OCI-LY7 (cell line): Measurements from ENCODE around the gene TEAD2. TPM values are rescaled to one million over a fixed set of nuclear protein-coding genes. Genes with fewer than 3 reads are reported as not detected.

Experiments used
- BruUV-seq: library from RNA; stranded (reverse); fragments of 400-500 nt; replicated peaks from 2 replicates; lab custom pipeline; 2021; lab: Mats Ljungman, UMichigan
- CTCF ChIA-PET: fragments of 300-600 bp; sonication (Branson Sonifier 250); formaldehyde crosslinking; loops from one replicate; lab custom pipeline; 2022; ENCODE audit warnings: antibody characterized with exemption; ENCODE audit not compliant: unreplicated experiment; lab: Charles Lee
- POLR2A ChIA-PET: fragments of 300-600 bp; sonication (Branson Sonifier 250); formaldehyde crosslinking; loops from one replicate; lab custom pipeline; 2022; ENCODE audit warnings: antibody characterized with exemption; lab: Charles Lee
- DNase-seq: peaks from one replicate; pipeline ENCODE4 v3.0.0-alpha.2; 2015; ENCODE audit warnings: low spot score
- H2AFZ ChIP-seq: fragments of 200-600 bp; sonication (generic), shearing (Covaris generic); 2 replicates; pipeline ENCODE4 v1.6.1; 2014; ENCODE audit warnings: mild to moderate bottlenecking, antibody characterized with exemption, low read length, moderate library complexity
- H3K27ac ChIP-seq: fragments of 200-600 bp; sonication (generic); 2 replicates; pipeline ENCODE4 v1.5.1; 2014; ENCODE audit warnings: mixed run types, low read depth, mild to moderate bottlenecking, moderate library complexity, low read length, inconsistent platforms; ENCODE audit not compliant: poor library complexity, severe bottlenecking
- H3K36me3 ChIP-seq: fragments of 200-600 bp; sonication (generic); 2 replicates; pipeline ENCODE4 v1.6.1; 2014; ENCODE audit warnings: mild to moderate bottlenecking, antibody characterized with exemption, low read length, moderate library complexity, mixed read lengths; ENCODE audit not compliant: insufficient read depth
- H3K4me1 ChIP-seq: fragments of 200-600 bp; sonication (generic); 2 replicates; pipeline ENCODE4 v1.5.1; 2014; ENCODE audit warnings: mild to moderate bottlenecking, low read length; ENCODE audit not compliant: insufficient read depth, poor library complexity, severe bottlenecking
- H3K4me2 ChIP-seq: fragments of 200-600 bp; sonication (generic); 2 replicates; pipeline ENCODE4 v1.6.1; 2014; ENCODE audit warnings: mild to moderate bottlenecking, low read length
- H3K4me3 ChIP-seq: fragments of 200-600 bp; sonication (generic); 2 replicates; pipeline ENCODE4 v1.5.1; 2014; ENCODE audit warnings: mild to moderate bottlenecking, low read depth, low read length; ENCODE audit not compliant: poor library complexity, severe bottlenecking
- H3K79me2 ChIP-seq: fragments of 200-600 bp; sonication (generic); 2 replicates; pipeline ENCODE4 v1.6.1; 2016; ENCODE audit warnings: low read depth, mild to moderate bottlenecking, low read length, moderate library complexity, mixed read lengths; ENCODE audit not compliant: insufficient read depth
- H3K9me2 ChIP-seq: fragments of 200-600 bp; sonication (generic); 2 replicates; pipeline ENCODE4 v1.6.1; 2016; ENCODE audit warnings: mild to moderate bottlenecking, low read length, mixed read lengths; ENCODE audit not compliant: insufficient read depth
- H3K9me3 ChIP-seq: fragments of 200-600 bp; sonication (generic); 2 replicates; pipeline ENCODE4 v1.6.1; 2014; ENCODE audit warnings: mild to moderate bottlenecking, mixed run types, low read length, mixed read lengths
- H4K20me1 ChIP-seq: fragments of 200-600 bp; sonication (generic); 2 replicates; pipeline ENCODE4 v1.6.1; 2014; ENCODE audit warnings: mild to moderate bottlenecking, antibody characterized with exemption, low read length, moderate library complexity, mixed read lengths; ENCODE audit not compliant: insufficient read depth
- EZH2phosphoT487 ChIP-seq: fragments of 200-600 bp; sonication (generic); IDR thresholded peaks from 2 replicates; pipeline ENCODE4 v1.6.1; 2018; ENCODE audit warnings: low read depth, borderline replicate concordance, mild to moderate bottlenecking, mixed run types, antibody characterized with exemption, low read length, moderate library complexity, mixed read lengths
- intact Hi-C: fragments of 100-400 bp; cut with micrococcal nuclease; formaldehyde crosslinking; loops from one replicate; pipeline ENCODE4 v1.10.0; 2022; ENCODE audit not compliant: unreplicated experiment
- total RNA-seq, 2 experiments: library from RNA; depleted of rRNA in 1 of 2; stranded (reverse); fragments of >200 nt in 1 of 2; shearing (Covaris generic) in 1 of 2; gene quantifications; 2 replicates each; pipeline ENCODE4 v1.2.3, GENCODE V29; 2014 to 2022
- TF ChIP-seq, protein P1 (sequence below): fragments of 200-600 bp; sonication (generic); conservative IDR thresholded peaks from 2 replicates; pipeline ENCODE4 v1.5.1; 2014; ENCODE audit warnings: mild to moderate bottlenecking, antibody characterized with exemption, low read length, moderate library complexity, mixed read lengths

The TEAD2 gene
- total RNA-seq, 2 experiments from 2014 or later, result 4.9 to 5.3 TPM

DNA sequence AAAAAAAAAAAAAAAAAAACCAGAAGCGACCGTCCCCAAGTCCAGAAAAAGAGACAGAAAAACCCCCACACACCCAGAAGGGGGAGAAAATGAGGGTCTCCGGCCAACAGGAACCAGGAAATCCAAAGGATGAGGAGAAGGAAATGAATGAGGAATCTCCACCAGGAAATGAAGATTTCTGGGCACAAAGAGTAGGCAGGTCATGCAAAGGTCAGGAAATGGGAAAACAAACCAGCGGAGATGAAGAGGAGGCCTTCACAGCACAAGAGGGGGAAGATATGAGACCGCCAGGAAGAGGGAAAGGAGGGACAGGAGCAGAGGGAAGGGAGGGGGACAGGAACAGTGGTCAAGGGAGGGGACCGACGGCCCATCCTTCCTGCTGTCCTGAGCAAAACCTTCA lies 5.8 kb downstream of the TEAD2 start:
- peak overlapping the region; percentile 61 for H3K27ac ChIP-seq
- H3K4me1 ChIP-seq, result peaks cover 65% of the 10 kb centered on the region
- H3K36me3 ChIP-seq, result no peaks in the 10 kb centered on the region
- CTCF ChIA-PET, result no interaction called here
- POLR2A ChIA-PET, result interaction anchor here (0.6 kb wide), 1 partner anchor 24 kb away, joined by 3 read pairs; no protein-coding TSS in a partner anchor
- BruUV-seq, result no TSS peak
- peak overlapping the region; percentile 64 for H3K4me2 ChIP-seq
- no peaks in the 10 kb centered on the region for H4K20me1 ChIP-seq
- H3K79me2 ChIP-seq, result no peaks in the 10 kb centered on the region
- peak overlapping the region; percentile 58 for H3K4me3 ChIP-seq
- TF ChIP-seq, protein P1, sequence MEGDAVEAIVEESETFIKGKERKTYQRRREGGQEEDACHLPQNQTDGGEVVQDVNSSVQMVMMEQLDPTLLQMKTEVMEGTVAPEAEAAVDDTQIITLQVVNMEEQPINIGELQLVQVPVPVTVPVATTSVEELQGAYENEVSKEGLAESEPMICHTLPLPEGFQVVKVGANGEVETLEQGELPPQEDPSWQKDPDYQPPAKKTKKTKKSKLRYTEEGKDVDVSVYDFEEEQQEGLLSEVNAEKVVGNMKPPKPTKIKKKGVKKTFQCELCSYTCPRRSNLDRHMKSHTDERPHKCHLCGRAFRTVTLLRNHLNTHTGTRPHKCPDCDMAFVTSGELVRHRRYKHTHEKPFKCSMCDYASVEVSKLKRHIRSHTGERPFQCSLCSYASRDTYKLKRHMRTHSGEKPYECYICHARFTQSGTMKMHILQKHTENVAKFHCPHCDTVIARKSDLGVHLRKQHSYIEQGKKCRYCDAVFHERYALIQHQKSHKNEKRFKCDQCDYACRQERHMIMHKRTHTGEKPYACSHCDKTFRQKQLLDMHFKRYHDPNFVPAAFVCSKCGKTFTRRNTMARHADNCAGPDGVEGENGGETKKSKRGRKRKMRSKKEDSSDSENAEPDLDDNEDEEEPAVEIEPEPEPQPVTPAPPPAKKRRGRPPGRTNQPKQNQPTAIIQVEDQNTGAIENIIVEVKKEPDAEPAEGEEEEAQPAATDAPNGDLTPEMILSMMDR, result no peak
- no peak for TF ChIP-seq EZH2phosphoT487
- intact Hi-C loops, result no loop called here
- H3K9me3 ChIP-seq, result no peaks in the 10 kb centered on the region
- peak overlapping the region; percentile 53; the same call in 1 of the 2 replicates for H2AFZ ChIP-seq
- DNase-seq, result no peak
- H3K9me2 ChIP-seq, result no peaks in the 10 kb centered on the region

DNA sequence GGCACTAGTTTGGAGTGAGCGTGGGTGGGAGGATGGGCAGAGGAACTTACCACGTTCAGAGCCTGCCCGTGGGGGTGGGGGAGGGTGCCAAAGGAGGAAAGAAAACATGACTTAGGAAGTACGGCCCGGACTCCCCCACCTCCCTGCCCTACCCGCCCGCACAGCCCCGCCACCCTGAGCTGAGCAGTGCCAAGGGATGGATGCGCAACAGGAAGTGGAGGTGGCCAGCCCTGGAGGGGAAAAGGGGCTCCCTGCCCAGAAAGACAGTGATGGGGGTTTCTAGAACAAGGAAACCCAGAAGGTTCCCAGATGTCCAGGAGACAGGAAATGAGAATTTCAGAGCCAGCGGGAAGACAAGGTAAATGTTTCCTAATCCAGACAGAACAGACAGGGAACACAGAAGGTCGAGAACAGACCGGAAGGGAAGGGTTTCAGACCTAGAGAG lies 6.3 kb downstream of the TEAD2 start:
- CTCF ChIA-PET, result no interaction called here
- POLR2A ChIA-PET, result interaction anchor here (0.6 kb wide), 1 partner anchor 24 kb away, joined by 3 read pairs; no protein-coding TSS in a partner anchor
- intact Hi-C loops, result no loop called here
- no peaks in the 10 kb centered on the region for H3K9me3 ChIP-seq
- peak overlapping the region; percentile 61 for H3K27ac ChIP-seq
- no peaks in the 10 kb centered on the region for H4K20me1 ChIP-seq
- TF ChIP-seq, protein P1, result no peak
- TF ChIP-seq EZH2phosphoT487, result no peak
- H2AFZ ChIP-seq, result peak overlapping the region; percentile 53; the same call in 1 of the 2 replicates
- no TSS peak for BruUV-seq
- H3K4me2 ChIP-seq, result peak overlapping the region; percentile 64
- no peaks in the 10 kb centered on the region for H3K79me2 ChIP-seq
- DNase-seq, result no peak
- peaks cover 60% of the 10 kb centered on the region for H3K4me1 ChIP-seq
- no peaks in the 10 kb centered on the region for H3K36me3 ChIP-seq
- peak overlapping the region; percentile 58 for H3K4me3 ChIP-seq
- H3K9me2 ChIP-seq, result no peaks in the 10 kb centered on the region

DNA sequence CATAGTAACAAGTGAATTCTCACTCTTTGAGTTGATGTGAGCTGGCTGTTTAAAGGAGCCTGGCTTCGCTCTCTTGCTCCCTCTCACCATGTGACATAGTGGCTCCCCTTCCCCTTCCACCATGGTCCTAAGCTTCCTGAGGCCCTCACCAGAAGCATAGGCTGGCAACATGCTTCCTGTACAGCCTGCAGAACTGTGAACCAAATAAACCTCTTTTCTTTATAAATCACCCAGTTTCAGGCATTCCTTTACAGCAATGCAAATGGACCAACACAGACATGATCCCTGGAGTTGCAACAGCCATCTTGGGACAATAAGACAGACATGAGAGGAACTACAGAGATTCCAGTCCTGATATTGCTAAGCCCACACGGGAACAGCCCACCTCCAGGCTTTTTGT lies 12.6 kb downstream of the TEAD2 start:
- no peak overlapping the region for H3K4me3 ChIP-seq
- H3K4me2 ChIP-seq, result no peak overlapping the region
- H3K4me1 ChIP-seq, result peaks cover 36% of the 10 kb centered on the region
- intact Hi-C loops, result no loop called here
- H4K20me1 ChIP-seq, result no peaks in the 10 kb centered on the region
- peaks cover 24% of the 10 kb centered on the region for H3K36me3 ChIP-seq
- ChIA-PET POLR2A (interaction anchor here (1.4 kb wide), 1 partner anchor 8 kb away, joined by 6 read pairs; no protein-coding TSS in a partner anchor), CTCF (no interaction called here)
- H3K79me2 ChIP-seq, result no peaks in the 10 kb centered on the region
- TF ChIP-seq EZH2phosphoT487, result no peak
- TF ChIP-seq, protein P1, result no peak
- peaks cover 8% of the 10 kb centered on the region; the same call in 1 of the 2 replicates for H3K9me3 ChIP-seq
- H2AFZ ChIP-seq, result no peak overlapping the region
- no peaks in the 10 kb centered on the region for H3K9me2 ChIP-seq
- no peak overlapping the region for H3K27ac ChIP-seq
- BruUV-seq, result no TSS peak
- DNase-seq, result no peak
